ENCODE data around the gene RECK.

GRCh38 chr9:36033788-36034187 lies 2.9 kb upstream of the RECK start:
- TF ChIP-seq POLR2A (IDR thresholded peaks at IDR 0.05; ENCODE audit: low read length) (no peak), GATA1 (IDR thresholded peaks at IDR 0.05; ENCODE audit: low read depth, low read length) (no peak)
